ENCODE results near the gene HNRNPUL1. TPM values are rescaled to one million over a fixed set of nuclear protein-coding genes. Genes with fewer than 3 reads are reported as not detected.
A peak's percentile ranks its signal among the peaks of the same experiment; 100 is the strongest.

Gene HNRNPUL1
- total and polyA plus RNA-seq, 9 of the 15 experiments (the other 6 are each of a cell fraction or from before 2014, with no cell fraction given), result 7.3 to 211 (median 85.0) TPM

- TF ChIP-seq, protein P1, sequence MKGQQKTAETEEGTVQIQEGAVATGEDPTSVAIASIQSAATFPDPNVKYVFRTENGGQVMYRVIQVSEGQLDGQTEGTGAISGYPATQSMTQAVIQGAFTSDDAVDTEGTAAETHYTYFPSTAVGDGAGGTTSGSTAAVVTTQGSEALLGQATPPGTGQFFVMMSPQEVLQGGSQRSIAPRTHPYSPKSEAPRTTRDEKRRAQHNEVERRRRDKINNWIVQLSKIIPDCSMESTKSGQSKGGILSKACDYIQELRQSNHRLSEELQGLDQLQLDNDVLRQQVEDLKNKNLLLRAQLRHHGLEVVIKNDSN (CRISPR knock-in tag; IDR thresholded peaks at IDR 0.05), result peak; percentile 79
- TF ChIP-seq NR1H2 (CRISPR knock-in tag; IDR thresholded peaks at IDR 0.05) (no peak), RBFOX2 (IDR thresholded peaks at IDR 0.05; ENCODE audit: low read depth, low read length) (peak; percentile 83), FIP1L1 (IDR thresholded peaks at IDR 0.05; ENCODE audit: low read depth, low read length, poor library complexity, severe bottlenecking) (peak; percentile 29), E2F5 (CRISPR knock-in tag; IDR thresholded peaks at IDR 0.05) (no peak), E4F1 (CRISPR knock-in tag; IDR thresholded peaks at IDR 0.05; ENCODE audit: borderline replicate concordance) (no peak), SIN3A (IDR thresholded peaks at IDR 0.05; ENCODE audit: borderline replicate concordance in 2 of 2, control insufficient read depth in 1 of 2, low read depth in 2 of 2, low read length in 2 of 2) (peak in 1 of 2 experiments; percentile 80; a peak in 1 of 4 replicates), SIN3B (IDR thresholded peaks at IDR 0.05; ENCODE audit: low read depth) (no peak), C11orf30 (IDR thresholded peaks at IDR 0.05; ENCODE audit: low read depth) (no peak), YY1 (IDR thresholded peaks at IDR 0.05; ENCODE audit: borderline replicate concordance in 1 of 3, control insufficient read depth in 1 of 3, extremely low read depth in 1 of 3, insufficient read depth in 3 of 3, insufficient read length in 1 of 3, insufficient replicate concordance in 2 of 3, low read depth in 1 of 3, low read length in 2 of 3) (peak in 1 of 3 experiments; percentile 5), KDM5B (IDR thresholded peaks at IDR 0.05; ENCODE audit: insufficient replicate concordance, low read depth, low read length) (peak; percentile 42), KLF6 (CRISPR knock-in tag; IDR thresholded peaks at IDR 0.05; ENCODE audit: borderline replicate concordance) (no peak), SIRT6 (IDR thresholded peaks at IDR 0.05; ENCODE audit: low read depth, low read length) (no peak), TAL1 (IDR thresholded peaks at IDR 0.05) (no peak), CREB1 (IDR thresholded peaks at IDR 0.05) (no peak; the same call in 1 of the 2 replicates), CREB1 (CRISPR knock-in tag; IDR thresholded peaks at IDR 0.05) (no peak), SLC30A9 (CRISPR knock-in tag; IDR thresholded peaks at IDR 0.05) (no peak)
- TF ChIP-seq, protein P2, sequence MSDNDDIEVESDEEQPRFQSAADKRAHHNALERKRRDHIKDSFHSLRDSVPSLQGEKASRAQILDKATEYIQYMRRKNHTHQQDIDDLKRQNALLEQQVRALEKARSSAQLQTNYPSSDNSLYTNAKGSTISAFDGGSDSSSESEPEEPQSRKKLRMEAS (CRISPR knock-in tag; IDR thresholded peaks at IDR 0.05), result peak; percentile 50; the same call in 1 of the 2 replicates
- TF ChIP-seq, protein P3, sequence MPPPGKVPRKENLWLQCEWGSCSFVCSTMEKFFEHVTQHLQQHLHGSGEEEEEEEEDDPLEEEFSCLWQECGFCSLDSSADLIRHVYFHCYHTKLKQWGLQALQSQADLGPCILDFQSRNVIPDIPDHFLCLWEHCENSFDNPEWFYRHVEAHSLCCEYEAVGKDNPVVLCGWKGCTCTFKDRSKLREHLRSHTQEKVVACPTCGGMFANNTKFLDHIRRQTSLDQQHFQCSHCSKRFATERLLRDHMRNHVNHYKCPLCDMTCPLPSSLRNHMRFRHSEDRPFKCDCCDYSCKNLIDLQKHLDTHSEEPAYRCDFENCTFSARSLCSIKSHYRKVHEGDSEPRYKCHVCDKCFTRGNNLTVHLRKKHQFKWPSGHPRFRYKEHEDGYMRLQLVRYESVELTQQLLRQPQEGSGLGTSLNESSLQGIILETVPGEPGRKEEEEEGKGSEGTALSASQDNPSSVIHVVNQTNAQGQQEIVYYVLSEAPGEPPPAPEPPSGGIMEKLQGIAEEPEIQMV (tag; conservative IDR thresholded peaks at IDR 0.05; ENCODE audit: low read depth), result no peak
Measured at GRCh38 chr19:41351339-41352245, 87.4 kb downstream of the HNRNPUL1 start (continued).

All from K562 (cell line).